ENCODE results near the gene GNG12. TPM values are rescaled to one million over a fixed set of nuclear protein-coding genes. Genes with fewer than 3 reads are reported as not detected.

GNG12 gene
- total RNA-seq, 2 donors from 2014 or later: 29.1 to 45.4 TPM

DNA sequence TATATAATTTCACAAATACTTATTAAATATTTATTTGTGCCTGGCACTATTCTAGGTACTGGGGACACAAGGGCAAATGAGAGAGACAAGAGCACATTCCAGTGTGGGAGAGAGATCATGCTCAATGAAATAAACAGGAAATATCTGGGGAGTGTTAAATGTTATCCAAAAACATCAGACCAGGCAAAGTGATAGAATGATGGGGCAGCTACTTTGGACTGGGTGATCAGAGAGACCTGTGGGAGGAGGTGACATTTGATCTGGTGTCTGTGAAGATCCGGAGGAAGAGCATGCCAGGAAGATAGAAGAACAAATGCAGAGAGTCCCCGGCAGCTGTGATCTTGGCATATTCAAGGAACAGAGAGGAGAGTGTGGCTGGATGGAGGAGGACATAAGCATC is 27.5 kb upstream of the GNG12 start:
- no peaks in the 10 kb centered on the region for H3K36me3 ChIP-seq
- no peak overlapping the region for H3K27ac ChIP-seq
- no peak overlapping the region for H3K4me3 ChIP-seq
- H3K27me3 ChIP-seq: no peaks in the 10 kb centered on the region
- H3K4me1 ChIP-seq: peaks cover 0 to 10% of the 10 kb centered on the region in 2 donors
- TF ChIP-seq, protein P1, sequence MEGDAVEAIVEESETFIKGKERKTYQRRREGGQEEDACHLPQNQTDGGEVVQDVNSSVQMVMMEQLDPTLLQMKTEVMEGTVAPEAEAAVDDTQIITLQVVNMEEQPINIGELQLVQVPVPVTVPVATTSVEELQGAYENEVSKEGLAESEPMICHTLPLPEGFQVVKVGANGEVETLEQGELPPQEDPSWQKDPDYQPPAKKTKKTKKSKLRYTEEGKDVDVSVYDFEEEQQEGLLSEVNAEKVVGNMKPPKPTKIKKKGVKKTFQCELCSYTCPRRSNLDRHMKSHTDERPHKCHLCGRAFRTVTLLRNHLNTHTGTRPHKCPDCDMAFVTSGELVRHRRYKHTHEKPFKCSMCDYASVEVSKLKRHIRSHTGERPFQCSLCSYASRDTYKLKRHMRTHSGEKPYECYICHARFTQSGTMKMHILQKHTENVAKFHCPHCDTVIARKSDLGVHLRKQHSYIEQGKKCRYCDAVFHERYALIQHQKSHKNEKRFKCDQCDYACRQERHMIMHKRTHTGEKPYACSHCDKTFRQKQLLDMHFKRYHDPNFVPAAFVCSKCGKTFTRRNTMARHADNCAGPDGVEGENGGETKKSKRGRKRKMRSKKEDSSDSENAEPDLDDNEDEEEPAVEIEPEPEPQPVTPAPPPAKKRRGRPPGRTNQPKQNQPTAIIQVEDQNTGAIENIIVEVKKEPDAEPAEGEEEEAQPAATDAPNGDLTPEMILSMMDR (IDR thresholded peaks at IDR 0.05): no peak
- DNase-seq (ENCODE audit: low spot score): no peak
- H3K9me3 ChIP-seq: no peaks in the 10 kb centered on the region

- Histone ChIP-seq H3K4me3 (no peak overlapping the region), H3K4me1 (peaks cover 0 to 4% of the 10 kb centered on the region in 2 donors), H3K9me3 (no peaks in the 10 kb centered on the region), H3K27ac (no peak overlapping the region), H3K36me3 (no peaks in the 10 kb centered on the region), H3K27me3 (no peaks in the 10 kb centered on the region)
- TF ChIP-seq, protein P1 (IDR thresholded peaks at IDR 0.05): no peak
- DNase-seq (ENCODE audit: low spot score): no peak
Measured at GRCh38 chr1:67856921-67857320, 23.7 kb upstream of the GNG12 start.

DNA sequence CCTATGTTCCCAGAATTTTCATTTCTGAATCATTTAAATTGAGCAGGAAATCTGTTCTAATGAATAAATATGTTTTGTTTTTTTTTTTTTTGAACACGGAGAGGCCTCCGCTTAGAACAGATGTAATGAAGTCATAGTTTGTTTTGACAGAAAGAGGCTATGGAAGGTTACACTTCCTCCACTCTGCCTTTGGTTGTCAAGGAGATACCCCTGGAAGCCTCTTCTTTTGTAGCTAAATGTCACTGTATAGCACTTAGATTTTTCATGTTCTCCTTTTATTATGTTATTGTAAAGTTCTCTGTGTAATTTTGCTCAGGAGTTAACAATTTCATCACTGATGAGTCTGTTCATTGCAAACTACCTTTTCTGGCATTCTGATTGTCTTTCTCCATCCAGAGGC is 22.7 kb upstream of the GNG12 start:
- no peak overlapping the region for H3K27ac ChIP-seq
- H3K27me3 ChIP-seq: no peaks in the 10 kb centered on the region
- TF ChIP-seq, protein P1 (IDR thresholded peaks at IDR 0.05): no peak
- H3K9me3 ChIP-seq: no peaks in the 10 kb centered on the region
- H3K36me3 ChIP-seq: no peaks in the 10 kb centered on the region
- no peak overlapping the region for H3K4me3 ChIP-seq
- H3K4me1 ChIP-seq: peaks cover 0 to 5% of the 10 kb centered on the region in 2 donors
- DNase-seq (ENCODE audit: low spot score): no peak

DNA sequence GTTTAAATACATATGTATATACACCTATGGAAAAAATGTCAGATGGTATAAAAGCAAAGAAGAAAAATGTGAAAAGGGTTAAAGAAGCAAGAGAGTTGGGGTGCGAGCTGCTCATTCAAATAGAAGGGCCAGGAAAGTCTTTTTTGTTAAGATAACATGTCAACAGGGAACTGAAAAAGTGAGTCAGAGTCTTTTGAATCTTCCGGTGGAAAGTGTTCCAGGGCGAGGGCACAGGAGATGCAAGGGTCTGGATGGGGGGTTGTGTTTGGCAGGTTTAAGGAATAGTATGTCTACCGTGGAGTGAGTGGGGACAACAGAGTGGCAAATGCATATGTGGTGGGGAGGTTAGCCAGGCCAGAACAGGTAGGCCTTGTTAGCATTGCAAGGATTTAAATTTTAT is 22.2 kb upstream of the GNG12 start:
- H3K27me3 ChIP-seq: no peaks in the 10 kb centered on the region
- no peak for DNase-seq (ENCODE audit: low spot score)
- H3K4me1 ChIP-seq: peaks cover 0 to 7% of the 10 kb centered on the region in 2 donors
- TF ChIP-seq, protein P1 (IDR thresholded peaks at IDR 0.05): no peak
- no peak overlapping the region for H3K27ac ChIP-seq
- H3K4me3 ChIP-seq: no peak overlapping the region
- no peaks in the 10 kb centered on the region for H3K9me3 ChIP-seq
- H3K36me3 ChIP-seq: no peaks in the 10 kb centered on the region

- Histone ChIP-seq H3K36me3 (no peaks in the 10 kb centered on the region), H3K4me3 (no peak overlapping the region), H3K9me3 (no peaks in the 10 kb centered on the region), H3K27me3 (no peaks in the 10 kb centered on the region), H3K27ac (no peak overlapping the region), H3K4me1 (peaks cover 0 to 12% of the 10 kb centered on the region in 2 donors)
- no peak for DNase-seq (ENCODE audit: low spot score)
- TF ChIP-seq, protein P1 (IDR thresholded peaks at IDR 0.05): peak; percentile 58 to 79
Measured at GRCh38 chr1:67853704-67854103, 20.4 kb upstream of the GNG12 start.

DNA sequence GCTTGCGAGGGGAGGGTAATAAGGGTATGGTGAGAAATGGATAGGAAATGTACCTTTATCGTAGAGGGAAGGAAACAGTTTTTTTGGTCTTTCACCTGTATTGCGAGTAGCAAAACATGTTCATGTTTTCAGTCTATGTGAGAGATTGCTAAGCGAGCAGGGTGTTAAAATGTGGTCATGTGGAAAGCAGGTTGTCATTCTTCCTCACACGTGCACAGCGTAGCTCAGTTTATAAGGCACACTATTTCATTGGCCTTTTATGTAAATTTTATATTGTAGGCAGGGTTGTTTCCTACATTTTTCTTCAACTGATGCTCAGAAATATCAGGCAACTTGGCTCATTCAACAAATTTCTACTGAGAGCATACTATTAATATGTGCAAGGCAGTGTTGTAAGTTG is 18.5 kb upstream of the GNG12 start:
- no peaks in the 10 kb centered on the region for H3K27me3 ChIP-seq
- no peak for DNase-seq (ENCODE audit: low spot score)
- no peaks in the 10 kb centered on the region for H3K9me3 ChIP-seq
- H3K27ac ChIP-seq: no peak overlapping the region
- TF ChIP-seq, protein P1 (IDR thresholded peaks at IDR 0.05): no peak
- no peak overlapping the region for H3K4me3 ChIP-seq
- peaks cover 0 to 12% of the 10 kb centered on the region in 2 donors for H3K4me1 ChIP-seq
- no peaks in the 10 kb centered on the region for H3K36me3 ChIP-seq

Measured in right atrium auricular region (tissue), 2 donors.